ENCODE measurements around the gene LIME1. TPM values are rescaled to one million over a fixed set of nuclear protein-coding genes. Genes with fewer than 3 reads are reported as not detected.

Gene LIME1
- total RNA-seq, 1 donor: 117 TPM

- Histone ChIP-seq H3K4me1 (ENCODE audit: insufficient read depth, low read length) (peaks cover 47% of the 10 kb centered on the region), H3K4me3 (ENCODE audit: low read length) (no peak overlapping the region)
Observed at GRCh38 chr20:63738687-63739129, 2.2 kb downstream of the LIME1 start.

GRCh38 chr20:63739130-63740069, 2.9 kb downstream of the LIME1 start, which contains the start of gene SLC2A4RG:
SLC2A4RG (plus strand) TSS chr20:63739776; CDS start chr20:63739913, 137 bp downstream.
- peak within 1 kb of the TSS; percentile 39 for H3K4me3 ChIP-seq (ENCODE audit: low read length)
- peaks cover 47% of the 10 kb centered on the region for H3K4me1 ChIP-seq (ENCODE audit: insufficient read depth, low read length)
- H3K27me3 ChIP-seq (ENCODE audit: insufficient read depth, low read length): no peaks in the 10 kb centered on the region
- H3K9me3 ChIP-seq (ENCODE audit: low read depth, low read length): no peaks in the 10 kb centered on the region

More at GRCh38 chr20:63738687-63739129, 2.2 kb downstream of the LIME1 start:
- no peaks in the 10 kb centered on the region for H3K27me3 ChIP-seq (ENCODE audit: insufficient read depth, low read length)
- no peaks in the 10 kb centered on the region for H3K9me3 ChIP-seq (ENCODE audit: low read depth, low read length)

GRCh38 chr20:63740070-63740626, 3.7 kb downstream of the LIME1 start:
- H3K4me1 ChIP-seq (ENCODE audit: insufficient read depth, low read length): peaks cover 47% of the 10 kb centered on the region

GRCh38 chr20:63740627-63741353, 4.3 kb downstream of the LIME1 start:
- Histone ChIP-seq H3K4me3 (ENCODE audit: low read length) (peak overlapping the region; percentile 39), H3K27me3 (ENCODE audit: insufficient read depth, low read length) (no peaks in the 10 kb centered on the region)

More at GRCh38 chr20:63740070-63740626, 3.7 kb downstream of the LIME1 start:
- H3K9me3 ChIP-seq (ENCODE audit: low read depth, low read length): no peaks in the 10 kb centered on the region
- no peaks in the 10 kb centered on the region for H3K27me3 ChIP-seq (ENCODE audit: insufficient read depth, low read length)
- peak overlapping the region; percentile 39 for H3K4me3 ChIP-seq (ENCODE audit: low read length)

GRCh38 chr20:63741354-63741675, 4.9 kb downstream of the LIME1 start:
- no peaks in the 10 kb centered on the region for H3K9me3 ChIP-seq (ENCODE audit: low read depth, low read length)
- H3K4me3 ChIP-seq (ENCODE audit: low read length): no peak overlapping the region
- peaks cover 37% of the 10 kb centered on the region for H3K4me1 ChIP-seq (ENCODE audit: insufficient read depth, low read length)
- no peaks in the 10 kb centered on the region for H3K27me3 ChIP-seq (ENCODE audit: insufficient read depth, low read length)

More at GRCh38 chr20:63740627-63741353, 4.3 kb downstream of the LIME1 start:
- H3K4me1 ChIP-seq (ENCODE audit: insufficient read depth, low read length): peaks cover 43% of the 10 kb centered on the region
- no peaks in the 10 kb centered on the region for H3K9me3 ChIP-seq (ENCODE audit: low read depth, low read length)

- Histone ChIP-seq H3K4me1 (ENCODE audit: insufficient read depth, low read length) (peaks cover 32% of the 10 kb centered on the region), H3K4me3 (ENCODE audit: low read length) (no peak overlapping the region), H3K9me3 (ENCODE audit: low read depth, low read length) (no peaks in the 10 kb centered on the region), H3K27me3 (ENCODE audit: insufficient read depth, low read length) (no peaks in the 10 kb centered on the region)
Observed at GRCh38 chr20:63741676-63742380, 5.4 kb downstream of the LIME1 start.

- Histone ChIP-seq H3K27me3 (ENCODE audit: insufficient read depth, low read length) (no peaks in the 10 kb centered on the region), H3K4me3 (ENCODE audit: low read length) (no peak overlapping the region), H3K4me1 (ENCODE audit: insufficient read depth, low read length) (peaks cover 26% of the 10 kb centered on the region)
Observed at GRCh38 chr20:63742381-63743024, 6.0 kb downstream of the LIME1 start.

GRCh38 chr20:63743210-63743970, 6.9 kb downstream of the LIME1 start:
- peaks cover 21% of the 10 kb centered on the region for H3K4me1 ChIP-seq (ENCODE audit: insufficient read depth, low read length)
- H3K27me3 ChIP-seq (ENCODE audit: insufficient read depth, low read length): no peaks in the 10 kb centered on the region
- H3K9me3 ChIP-seq (ENCODE audit: low read depth, low read length): no peaks in the 10 kb centered on the region
- no peak overlapping the region for H3K4me3 ChIP-seq (ENCODE audit: low read length)

More at GRCh38 chr20:63742381-63743024, 6.0 kb downstream of the LIME1 start:
- no peaks in the 10 kb centered on the region for H3K9me3 ChIP-seq (ENCODE audit: low read depth, low read length)

- Histone ChIP-seq H3K9me3 (ENCODE audit: low read depth, low read length) (no peaks in the 10 kb centered on the region), H3K27me3 (ENCODE audit: insufficient read depth, low read length) (no peaks in the 10 kb centered on the region), H3K4me3 (ENCODE audit: low read length) (no peak overlapping the region), H3K4me1 (ENCODE audit: insufficient read depth, low read length) (peaks cover 14% of the 10 kb centered on the region)
Observed at GRCh38 chr20:63744158-63744557, 7.7 kb downstream of the LIME1 start.

GRCh38 chr20:63744574-63745423, 8.3 kb downstream of the LIME1 start:
- Histone ChIP-seq H3K9me3 (ENCODE audit: low read depth, low read length) (no peaks in the 10 kb centered on the region), H3K27me3 (ENCODE audit: insufficient read depth, low read length) (no peaks in the 10 kb centered on the region), H3K4me1 (ENCODE audit: insufficient read depth, low read length) (peaks cover 12% of the 10 kb centered on the region), H3K4me3 (ENCODE audit: low read length) (no peak overlapping the region)

- H3K9me3 ChIP-seq (ENCODE audit: low read depth, low read length): no peaks in the 10 kb centered on the region
- peaks cover 17% of the 10 kb centered on the region for H3K4me1 ChIP-seq (ENCODE audit: insufficient read depth, low read length)
- no peak overlapping the region for H3K4me3 ChIP-seq (ENCODE audit: low read length)
- no peaks in the 10 kb centered on the region for H3K27me3 ChIP-seq (ENCODE audit: insufficient read depth, low read length)
Observed at GRCh38 chr20:63745424-63745805, 9.0 kb downstream of the LIME1 start.

GRCh38 chr20:63745961-63746731, 9.7 kb downstream of the LIME1 start:
- H3K9me3 ChIP-seq (ENCODE audit: low read depth, low read length): no peaks in the 10 kb centered on the region
- peaks cover 16% of the 10 kb centered on the region for H3K4me1 ChIP-seq (ENCODE audit: insufficient read depth, low read length)
- H3K27me3 ChIP-seq (ENCODE audit: insufficient read depth, low read length): no peaks in the 10 kb centered on the region
- no peak overlapping the region for H3K4me3 ChIP-seq (ENCODE audit: low read length)
